GM18909 (cell line): Measurements from ENCODE around the gene MISP3.

Experiments used
- ATAC-seq: cut with Tn5 transposase; IDR thresholded peaks from one replicate; pipeline ENCODE4 v1.9.1; 2021; ENCODE audit warnings: mild to moderate bottlenecking; ENCODE audit not compliant: unreplicated experiment, poor library complexity

MISP3 gene

DNA sequence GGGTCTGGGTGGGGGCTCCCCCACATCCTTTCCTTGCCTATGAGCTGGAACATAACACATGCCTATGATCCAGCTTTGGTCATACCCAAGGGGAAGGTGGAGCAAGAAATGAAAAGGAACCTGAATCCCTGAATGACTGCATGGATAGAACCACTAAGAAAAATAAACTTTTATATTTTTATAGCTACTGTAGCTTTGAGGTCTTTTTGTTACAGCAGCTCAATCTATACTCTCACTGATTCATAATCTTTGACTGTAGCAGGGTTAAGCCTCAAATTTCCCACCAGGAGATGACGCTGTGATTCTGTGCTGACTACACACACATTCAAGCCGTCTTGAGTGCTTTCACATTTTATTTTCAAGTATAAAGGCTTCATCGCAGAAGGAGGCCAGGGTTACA lies 19.6 kb upstream of the MISP3 start:
- no peak for ATAC-seq

DNA sequence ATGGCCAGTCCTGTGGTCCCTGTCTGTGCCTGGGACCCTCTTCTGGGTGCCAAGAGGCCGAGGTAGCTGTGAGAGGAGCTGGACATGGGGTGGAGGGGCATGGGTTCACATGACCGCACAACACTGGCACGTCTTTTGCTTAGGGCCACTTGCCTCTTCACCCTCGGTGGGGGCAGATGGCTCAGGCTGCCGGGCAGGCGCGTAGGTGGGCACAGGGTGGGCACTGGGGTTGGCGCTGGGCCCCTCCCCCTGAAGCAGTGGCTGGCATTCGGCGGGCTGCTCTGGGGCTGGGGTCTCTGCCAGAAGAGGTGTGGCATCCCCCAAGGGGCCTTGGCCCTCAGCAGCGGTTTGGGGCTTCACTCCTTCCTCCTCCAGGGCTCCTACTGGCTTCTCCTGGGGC lies 19.1 kb upstream of the MISP3 start:
- ATAC-seq: no peak

DNA sequence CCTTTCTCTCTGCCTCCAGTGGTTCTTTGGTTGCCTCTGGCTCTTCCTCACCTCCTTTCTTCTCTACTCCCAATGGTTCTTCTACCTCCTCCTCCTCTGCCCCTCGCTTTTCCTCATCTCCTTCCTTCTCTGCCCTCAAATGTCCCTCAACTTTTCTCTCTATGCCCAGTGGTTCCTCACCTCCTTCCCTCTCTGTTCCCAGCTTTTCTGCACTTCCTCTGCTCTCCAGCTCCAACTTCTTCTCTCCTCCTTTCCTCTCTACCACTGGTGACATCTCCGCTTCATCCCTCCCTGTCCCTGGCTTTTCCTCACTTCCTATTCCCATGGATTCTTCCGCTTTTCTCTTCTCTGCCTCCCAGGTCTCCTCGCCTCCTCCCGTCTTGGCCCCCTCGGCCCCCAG lies 18.5 kb upstream of the MISP3 start:
- ATAC-seq: no peak

DNA sequence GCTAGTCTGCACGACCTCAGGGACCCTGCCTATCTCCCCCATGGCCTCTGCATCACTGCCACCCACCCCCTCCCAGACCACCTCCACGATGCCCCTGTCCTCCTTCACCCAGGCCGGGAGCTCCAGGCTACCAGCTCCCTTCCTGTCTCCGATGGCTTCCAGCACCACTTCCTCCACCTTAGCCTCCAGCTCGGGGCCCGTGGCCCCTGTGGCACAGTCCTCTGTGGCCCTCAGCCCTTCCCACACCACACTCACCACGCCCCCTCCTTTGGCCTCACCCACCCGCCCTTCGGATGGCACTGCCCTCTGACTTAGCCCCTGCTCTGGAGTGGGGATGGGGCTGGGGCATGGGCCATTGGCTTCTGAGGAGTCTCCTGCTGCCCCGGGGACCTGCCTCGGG lies 17.9 kb upstream of the MISP3 start:
- no peak for ATAC-seq

DNA sequence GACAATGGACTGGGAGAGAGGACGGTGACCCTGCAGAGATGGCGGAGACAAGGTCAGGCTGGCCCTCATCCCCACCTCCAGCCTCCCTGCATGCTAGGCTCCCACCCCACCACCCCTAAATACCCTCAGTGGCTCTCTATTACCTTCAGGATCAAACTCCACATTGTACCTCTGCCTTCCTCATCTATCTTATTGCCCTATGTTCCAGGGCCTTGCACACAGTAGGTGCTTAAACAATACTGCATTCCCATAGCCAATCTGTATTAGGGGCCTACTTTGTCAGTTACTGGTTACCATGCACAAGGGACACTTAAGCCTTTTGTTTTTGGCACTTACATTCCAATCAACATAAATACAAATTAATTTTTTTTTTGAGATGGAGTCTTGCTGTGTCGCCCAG lies 17.2 kb upstream of the MISP3 start:
- ATAC-seq: no peak

DNA sequence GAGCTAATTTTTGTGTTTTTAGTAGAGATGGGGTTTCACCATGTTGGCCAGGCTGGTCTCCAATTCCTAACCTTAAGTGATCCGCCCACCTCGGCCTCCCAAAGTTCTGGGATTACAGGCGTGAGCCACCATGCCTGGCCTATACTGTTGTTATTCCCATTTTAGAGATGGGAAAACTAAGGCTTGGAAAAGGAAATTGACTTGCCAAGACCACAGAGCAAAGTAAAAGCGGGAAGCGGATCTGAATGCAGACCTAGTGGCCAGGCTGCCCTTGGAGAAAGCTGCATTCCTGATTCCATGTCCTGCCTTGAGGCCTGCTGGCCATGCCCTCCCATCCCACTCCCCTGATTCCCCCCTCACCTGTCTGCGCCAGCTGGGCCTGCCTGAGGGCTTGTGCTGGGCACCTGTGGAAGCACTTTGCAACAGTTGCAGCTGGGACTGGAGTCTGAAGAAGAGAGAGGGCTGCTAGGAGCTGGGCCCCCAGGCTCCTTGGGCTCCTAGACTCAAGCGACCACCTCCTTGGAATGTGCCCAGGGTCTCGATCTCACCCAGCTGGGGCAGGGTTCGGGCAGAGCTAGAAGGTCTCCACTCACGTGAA lies 16.4 kb upstream of the MISP3 start:
- no peak for ATAC-seq

DNA sequence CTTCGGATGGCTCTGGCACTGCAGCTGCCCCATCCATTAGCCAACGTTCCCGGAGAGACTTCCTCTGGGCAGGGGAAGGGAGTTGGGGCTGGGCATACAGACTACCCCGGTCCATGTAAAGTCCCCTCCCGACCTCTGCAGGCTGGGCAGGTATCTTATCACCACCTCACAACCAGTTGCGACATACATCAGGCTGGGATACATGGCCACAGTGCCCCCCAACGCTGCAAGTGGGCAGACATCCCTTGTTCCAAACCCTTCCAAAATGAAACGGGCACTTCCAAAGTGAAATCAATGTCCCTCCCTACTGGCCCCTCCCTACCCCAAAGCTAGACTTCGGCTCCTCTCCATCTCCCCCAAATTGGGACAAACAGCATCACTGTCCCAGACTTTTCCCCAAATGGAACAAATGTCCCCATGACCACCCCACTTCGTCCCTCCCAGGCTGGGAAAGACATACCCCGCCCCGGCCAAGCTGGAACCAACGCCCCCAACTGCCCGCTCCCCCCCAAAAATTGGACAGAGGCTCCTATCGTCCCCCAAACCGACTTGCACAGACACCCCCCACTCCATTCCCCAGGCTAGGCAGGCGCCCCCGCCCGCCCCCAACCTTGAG lies 15.7 kb upstream of the MISP3 start:
- ATAC-seq: no peak

DNA sequence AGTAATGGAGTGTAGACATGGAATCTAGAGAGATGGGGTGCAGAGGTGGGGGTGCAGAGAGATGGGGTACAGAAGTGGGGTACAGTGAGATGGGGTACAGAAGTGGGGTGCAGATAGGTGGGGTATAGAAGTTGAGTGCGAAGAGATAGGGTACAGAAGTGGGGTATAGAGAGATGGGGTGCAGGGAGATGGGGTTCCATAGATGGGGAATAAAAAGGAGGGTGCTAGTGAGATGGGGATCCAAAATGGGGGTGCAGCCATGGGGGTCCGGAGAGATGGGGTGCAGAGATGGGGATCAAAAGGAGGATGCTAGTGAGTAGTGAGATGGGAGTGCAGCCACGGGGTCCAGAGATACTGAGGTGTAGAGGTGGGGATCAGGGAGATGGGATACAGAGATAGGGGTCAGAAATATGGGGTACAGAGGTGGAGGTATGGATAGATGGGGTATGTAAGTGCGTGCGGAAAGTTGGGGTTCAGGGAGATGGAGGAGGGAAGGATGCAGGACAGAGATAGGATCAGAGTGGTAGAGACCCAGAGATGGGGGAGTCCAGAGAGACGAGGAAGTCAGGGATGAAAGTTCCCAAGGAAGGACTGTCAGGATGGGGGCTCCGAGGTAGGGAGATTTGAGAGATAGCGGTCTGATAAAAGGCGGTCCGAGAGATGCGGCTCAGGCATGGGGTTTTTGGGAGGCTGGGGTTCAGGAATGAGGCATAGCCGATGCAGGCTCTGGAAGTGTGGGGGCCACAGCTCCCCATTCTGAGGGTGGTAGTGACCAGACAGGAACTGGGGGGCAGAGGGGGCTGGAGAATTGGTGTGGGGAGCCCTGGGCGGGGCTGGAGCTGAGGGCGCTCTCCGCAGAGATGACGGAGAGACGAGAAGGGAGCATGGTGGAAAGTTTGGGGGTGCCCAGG lies 14.1 kb upstream of the MISP3 start:
- no peak for ATAC-seq

DNA sequence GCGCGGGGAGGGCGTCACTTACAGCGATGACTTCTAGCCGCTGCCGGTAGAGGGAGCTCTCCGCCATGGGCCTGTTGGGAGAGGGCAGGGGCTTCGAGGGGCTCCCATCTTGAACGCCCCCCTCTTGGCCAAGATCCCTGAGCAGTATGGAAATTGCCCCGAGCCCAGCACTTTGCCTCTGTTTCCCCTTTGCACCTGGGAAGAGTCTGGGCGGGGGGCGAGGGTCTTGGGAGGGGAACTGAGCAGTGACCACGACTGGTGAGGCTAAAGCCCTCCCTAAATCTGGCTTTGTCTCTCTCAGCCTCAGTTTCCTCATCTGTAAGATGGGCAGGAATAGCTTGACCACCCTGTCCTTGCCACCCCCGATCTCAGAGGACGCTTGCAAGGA lies 13.5 kb upstream of the MISP3 start:
- no peak for ATAC-seq

DNA sequence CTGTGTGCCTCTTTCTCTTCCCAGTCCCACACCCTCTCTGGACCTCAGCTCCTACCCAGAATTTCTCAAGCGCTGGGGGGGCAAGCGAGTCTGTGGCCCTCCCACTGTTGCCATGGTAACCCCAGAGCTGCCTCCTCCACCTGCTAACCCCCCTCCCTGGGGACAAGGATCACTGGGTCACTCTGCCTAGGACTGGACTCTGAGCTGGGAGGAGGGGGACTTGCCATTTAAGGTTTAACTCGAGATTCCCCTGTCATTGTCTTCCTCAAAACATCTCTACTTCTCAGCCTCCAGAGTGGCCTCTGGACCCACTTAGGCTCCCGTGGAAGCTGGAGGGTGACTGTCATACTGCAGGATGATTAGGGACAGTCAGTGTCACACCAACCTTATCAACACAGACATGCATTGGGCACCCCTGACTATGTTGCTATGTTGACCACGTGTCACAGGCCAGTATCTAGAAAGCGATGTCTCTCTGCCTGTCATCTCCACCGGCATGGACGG lies 12.9 kb upstream of the MISP3 start:
- no peak for ATAC-seq

DNA sequence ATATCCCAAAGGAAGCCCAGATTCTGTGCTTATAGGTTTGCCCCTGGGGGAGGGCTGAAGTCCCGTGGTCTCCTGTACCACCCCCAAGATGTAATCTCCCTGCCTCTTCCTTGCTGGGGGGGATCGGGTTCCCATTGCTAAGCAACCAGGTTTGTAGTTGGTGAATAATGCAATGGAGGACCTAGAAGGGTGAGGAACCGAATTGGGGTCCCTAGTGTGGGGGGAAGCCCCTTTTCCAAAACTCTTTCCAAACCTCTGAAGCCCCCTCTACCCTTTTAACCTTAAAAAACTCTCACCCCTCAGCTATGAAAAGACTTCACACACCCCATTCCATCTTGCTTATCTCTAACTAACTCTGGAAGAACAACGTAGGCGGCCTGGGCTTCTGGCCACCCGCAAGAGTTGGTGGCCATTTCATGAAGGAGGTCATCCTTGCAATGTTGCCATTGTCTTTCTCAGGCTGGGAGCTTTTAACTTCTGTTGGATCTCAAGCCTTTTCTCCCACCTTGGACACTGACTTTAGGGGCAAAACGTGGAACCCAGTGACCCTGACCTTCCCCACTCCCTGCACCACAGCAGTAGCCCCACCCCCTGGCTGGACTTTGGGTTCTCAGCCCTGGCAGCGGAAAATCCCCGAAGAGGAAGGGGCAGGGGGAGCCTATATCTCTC lies 11.4 kb upstream of the MISP3 start:
- ATAC-seq: no peak

DNA sequence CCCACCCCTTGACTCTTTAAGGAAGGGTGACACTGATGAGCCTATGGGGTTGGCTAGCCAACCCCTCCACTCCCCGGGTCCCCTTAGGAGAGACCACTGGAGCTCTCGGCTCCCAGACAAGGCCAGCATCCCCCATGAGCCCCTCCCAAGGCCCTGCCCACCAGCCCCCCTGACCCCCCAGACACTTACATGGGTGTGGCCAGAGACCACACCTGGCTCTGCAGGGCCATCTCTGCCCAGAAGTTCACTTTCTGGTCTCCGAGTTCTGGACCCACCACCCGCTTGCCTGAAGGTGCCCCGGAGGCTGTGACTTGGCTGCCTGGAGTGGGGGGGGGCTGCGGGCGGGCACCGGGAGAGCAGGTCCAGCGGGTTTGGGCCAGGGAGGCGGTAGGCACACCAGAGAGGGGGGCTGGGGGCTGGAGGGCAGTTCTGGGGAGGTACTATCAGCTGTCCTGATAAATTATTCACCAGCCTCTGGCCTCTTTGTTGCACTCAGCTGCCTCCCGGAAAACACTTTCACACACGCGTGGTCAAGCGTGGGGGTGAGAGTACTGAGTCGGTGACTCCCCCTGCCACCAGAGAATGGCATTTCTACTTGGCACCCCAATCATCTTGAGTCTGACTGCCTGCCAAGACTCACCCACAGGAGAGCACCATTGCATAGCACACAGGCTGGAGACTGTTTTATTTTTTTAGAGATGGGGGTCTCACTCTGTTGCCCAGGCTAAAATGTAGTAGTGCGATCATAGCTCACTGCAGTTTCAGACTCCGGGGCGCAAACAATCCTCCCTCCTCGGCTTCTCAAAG lies 10.6 kb upstream of the MISP3 start, which contains the start of gene PALM3:
PALM3 (minus strand) TSS at position 326 of the 807 bp plus-strand sequence; CDS start at position 230, 96 bp downstream.
- ATAC-seq: no peak

DNA sequence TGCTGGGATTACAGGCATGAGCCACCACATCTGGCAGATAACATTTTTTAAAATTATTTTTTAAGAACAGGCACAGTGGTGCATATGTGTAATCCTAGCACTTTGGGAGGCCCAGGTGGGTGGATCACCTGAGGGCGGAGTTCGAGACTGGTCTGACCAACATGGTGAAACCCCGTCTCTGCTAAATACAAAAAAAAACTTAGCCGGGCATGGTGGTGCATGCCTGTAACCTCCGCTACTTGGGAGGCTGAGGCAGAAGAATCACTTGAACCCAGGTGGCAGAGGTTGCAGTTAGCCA lies 10.1 kb upstream of the MISP3 start:
- ATAC-seq: no peak

DNA sequence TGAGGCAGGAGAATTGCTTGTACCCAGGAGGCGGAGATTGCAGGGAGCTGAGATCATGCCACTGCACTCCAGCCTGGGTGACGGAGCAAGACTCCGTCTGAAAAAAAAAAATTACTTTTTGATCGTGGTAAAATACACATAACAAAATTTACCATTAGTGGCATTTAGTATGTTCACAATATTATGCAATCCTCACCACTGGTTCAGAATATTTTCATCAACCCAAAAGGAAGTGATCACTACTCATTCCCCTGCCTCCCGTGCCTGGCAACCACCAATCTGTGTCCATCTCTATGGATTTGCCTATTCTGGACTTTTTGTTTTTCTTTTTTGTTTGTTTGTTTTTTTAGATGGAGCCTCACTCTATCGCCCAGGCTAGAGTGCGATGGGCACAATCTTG lies 9.5 kb upstream of the MISP3 start:
- ATAC-seq: no peak

DNA sequence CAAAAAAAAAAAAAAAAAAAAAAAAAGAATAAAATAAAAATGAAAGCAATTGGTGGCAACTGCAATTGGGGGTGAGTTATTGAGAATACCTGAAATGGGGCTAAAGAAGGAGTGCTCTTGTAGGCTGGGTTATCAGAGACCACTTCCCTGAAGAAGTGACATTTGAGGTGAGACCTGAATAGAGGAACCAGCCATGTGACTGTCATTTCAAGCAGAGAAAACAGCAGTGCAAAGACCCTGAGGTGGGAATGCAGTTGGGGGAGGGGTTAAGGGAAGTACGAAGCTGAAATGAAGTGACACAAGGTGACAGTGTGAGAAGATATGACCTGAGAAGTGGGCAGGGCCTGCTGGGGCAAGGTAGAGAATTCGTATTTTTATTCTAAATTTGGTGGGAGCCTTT lies 6.5 kb upstream of the MISP3 start:
- no peak for ATAC-seq

DNA sequence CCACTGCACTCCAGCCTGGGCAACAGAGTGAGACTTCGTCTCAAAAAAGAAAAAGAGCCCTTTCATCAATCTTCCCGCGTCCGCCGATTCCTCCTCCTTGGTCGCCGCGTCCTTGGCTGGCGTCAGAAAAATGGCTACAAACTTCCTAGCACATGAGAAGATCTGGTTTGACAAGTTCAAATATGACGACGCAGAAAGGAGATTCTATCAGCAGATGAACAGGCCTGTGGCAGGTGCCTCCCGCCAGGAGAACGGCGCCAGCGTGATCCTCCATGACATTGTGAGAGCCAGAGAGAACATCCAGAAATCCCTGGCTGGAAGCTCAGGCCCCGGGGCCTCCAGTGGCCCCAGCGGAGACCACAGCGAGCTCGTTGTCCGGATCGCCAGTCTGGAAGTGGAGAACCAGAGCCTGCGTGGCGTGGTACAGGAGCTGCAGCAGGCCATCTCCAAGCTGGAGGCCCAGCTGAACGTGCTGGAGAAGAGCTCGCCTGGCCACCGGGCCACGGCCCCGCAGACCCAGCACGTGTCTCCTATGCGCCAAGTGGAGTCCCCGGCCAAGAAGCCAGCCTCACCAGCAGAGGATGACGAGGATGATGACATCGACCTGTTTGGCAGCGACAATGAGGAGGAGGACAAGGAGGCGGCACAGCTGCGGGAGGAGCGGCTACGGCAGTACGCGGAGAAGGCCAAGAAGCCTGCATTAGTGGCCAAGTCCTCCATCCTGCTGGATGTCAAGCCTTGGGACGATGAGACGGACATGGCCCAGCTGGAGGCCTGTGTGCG lies 2.1 kb upstream of the MISP3 start:
- ATAC-seq: no peak

DNA sequence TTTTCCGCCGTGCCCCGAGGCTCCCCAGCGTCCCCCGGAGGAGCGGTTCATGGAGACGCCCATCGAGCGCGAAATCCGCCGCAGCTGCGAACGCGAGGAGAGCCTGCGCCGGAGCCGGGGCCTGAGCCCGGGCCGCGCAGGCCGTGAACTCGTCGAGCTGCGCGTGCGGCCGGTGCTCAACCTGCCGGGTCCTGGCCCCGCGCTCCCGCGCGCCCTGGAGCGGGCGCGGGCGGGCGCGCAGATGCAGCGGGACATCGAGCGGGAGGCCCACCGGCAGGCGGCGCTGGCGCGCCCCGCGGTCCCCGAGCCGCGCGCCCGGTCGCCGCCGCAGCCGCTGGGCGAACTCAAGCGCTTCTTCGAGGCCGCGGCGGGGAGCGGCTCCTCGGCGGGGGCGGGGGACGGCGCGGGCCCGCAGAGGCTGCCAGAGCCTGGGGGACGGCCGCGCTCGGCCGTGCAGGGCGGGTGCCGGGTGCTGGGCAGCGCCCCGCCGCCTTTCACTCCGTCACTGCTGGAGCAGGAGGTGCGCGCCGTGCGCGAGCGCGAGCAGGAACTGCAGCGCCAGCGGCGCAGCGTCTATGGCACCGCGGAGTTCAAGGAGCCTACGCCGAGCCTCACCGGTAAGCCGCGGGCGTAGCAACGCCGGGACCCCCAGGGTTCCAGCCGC lies 807 bp downstream of the MISP3 start:
- peak; percentile 67 for ATAC-seq

DNA sequence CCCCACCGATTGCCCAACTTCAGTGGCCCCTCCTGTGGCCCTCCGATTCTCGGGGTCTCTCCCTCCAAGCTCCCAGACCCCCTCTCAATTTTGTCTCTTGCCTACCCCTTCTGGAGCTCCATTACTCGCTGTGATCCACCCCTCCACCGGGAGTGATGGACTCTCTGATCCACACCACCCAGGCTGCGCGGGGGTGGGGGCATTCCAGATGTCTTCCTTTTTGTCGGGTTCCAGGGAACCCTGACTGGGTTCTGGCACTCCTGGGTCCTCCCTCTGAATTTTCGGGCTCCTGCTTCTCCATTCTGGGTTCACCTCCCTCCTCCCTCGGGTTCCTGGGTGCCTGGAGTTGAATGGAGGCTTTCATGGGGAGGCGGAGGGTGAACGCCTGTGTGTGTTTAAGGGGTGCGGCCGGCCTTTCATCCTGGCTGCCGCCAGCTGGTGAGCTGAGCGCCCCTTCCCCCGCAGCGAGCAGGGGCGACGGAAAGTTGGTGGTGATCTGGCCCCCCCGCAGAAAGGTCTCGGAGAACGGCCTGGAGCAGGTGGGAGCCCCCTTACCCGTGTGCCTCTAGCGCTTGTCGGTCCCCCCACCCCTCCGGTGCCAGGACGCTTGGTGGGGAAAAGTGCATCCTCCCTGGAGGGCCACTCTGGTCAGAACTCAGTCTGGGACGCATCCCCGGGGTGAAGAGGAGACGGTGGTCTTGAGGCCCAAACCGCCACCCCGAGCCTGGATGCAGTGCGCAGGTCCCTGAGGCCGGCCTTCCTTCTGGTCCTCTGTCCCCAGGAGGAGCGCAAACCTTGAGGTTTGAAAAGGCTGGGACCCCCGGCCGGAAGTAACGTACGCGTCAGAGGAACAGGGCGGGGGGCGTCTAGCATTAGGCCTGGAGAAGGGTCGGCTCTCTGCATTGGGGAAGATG lies 1.6 kb downstream of the MISP3 start:
- peak; percentile 3 for ATAC-seq
